Measurements from ENCODE around the gene C20orf173.

DNA sequence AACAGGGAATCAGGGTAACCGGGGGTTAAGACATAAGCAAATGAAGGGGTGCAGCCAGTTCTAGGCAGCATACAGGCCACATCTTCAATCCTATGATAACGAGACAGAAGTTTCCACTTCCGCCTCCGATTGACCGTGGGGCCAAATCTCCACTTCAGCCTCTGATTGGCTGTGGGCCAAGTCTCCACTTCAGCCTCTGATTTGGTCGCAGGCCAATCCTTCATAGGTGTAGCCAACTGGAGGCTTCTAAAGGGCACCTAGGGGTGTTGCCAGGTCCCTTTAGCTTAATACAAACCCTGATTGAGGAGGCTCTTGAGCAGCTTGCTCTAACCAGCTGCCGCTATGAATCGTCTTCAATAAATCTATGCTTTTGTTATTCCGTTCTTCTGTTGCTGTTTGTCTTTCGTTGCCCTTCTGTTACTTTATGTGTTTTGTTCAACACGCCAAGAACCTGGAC is 10.3 kb upstream of the C20orf173 start:
- TF ChIP-seq, protein P1, sequence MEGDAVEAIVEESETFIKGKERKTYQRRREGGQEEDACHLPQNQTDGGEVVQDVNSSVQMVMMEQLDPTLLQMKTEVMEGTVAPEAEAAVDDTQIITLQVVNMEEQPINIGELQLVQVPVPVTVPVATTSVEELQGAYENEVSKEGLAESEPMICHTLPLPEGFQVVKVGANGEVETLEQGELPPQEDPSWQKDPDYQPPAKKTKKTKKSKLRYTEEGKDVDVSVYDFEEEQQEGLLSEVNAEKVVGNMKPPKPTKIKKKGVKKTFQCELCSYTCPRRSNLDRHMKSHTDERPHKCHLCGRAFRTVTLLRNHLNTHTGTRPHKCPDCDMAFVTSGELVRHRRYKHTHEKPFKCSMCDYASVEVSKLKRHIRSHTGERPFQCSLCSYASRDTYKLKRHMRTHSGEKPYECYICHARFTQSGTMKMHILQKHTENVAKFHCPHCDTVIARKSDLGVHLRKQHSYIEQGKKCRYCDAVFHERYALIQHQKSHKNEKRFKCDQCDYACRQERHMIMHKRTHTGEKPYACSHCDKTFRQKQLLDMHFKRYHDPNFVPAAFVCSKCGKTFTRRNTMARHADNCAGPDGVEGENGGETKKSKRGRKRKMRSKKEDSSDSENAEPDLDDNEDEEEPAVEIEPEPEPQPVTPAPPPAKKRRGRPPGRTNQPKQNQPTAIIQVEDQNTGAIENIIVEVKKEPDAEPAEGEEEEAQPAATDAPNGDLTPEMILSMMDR (IDR thresholded peaks at IDR 0.05; ENCODE audit: poor library complexity, severe bottlenecking): no peak
- TF ChIP-seq EZH2 (IDR thresholded peaks at IDR 0.05; ENCODE audit: borderline replicate concordance, insufficient read depth, low read length, poor library complexity, severe bottlenecking) (no peak), POLR2AphosphoS5 (IDR thresholded peaks at IDR 0.05) (no peak), TAF1 (IDR thresholded peaks at IDR 0.05; ENCODE audit: low read depth) (no peak), SMC3 (conservative IDR thresholded peaks at IDR 0.05; ENCODE audit: poor library complexity) (no peak), RAD21 (conservative IDR thresholded peaks at IDR 0.05) (no peak), MXI1 (conservative IDR thresholded peaks at IDR 0.05; ENCODE audit: poor library complexity, severe bottlenecking) (no peak), REST (IDR thresholded peaks at IDR 0.05; ENCODE audit: borderline replicate concordance) (no peak), EP300 (conservative IDR thresholded peaks at IDR 0.05; ENCODE audit: poor library complexity, severe bottlenecking) (no peak)

All from neural cell (in vitro differentiated cells).